Activated T-helper 17 cell treated with anti-CD3 and anti-CD28 coated beads, Interleukin-2, amount 50 U/mL, for 72 hours (primary cell): ENCODE measurements around the gene EYA2. TPM values are rescaled to one million over a fixed set of nuclear protein-coding genes. Genes with fewer than 3 reads are reported as not detected.

Experiments used
- ATAC-seq: fragments of 150-1000 bp; cut with Tn5 transposase; replicated peaks from 2 replicates; pipeline ENCODE4 v1.10.0; 2021; ENCODE audit warnings: mild to moderate bottlenecking, moderate library complexity
- H3K27ac Mint-ChIP-seq: one replicate; pipeline ENCODE4 v1.8.0; 2022; ENCODE audit warnings: mixed read lengths
- H3K27me3 Mint-ChIP-seq: one replicate; pipeline ENCODE4 v1.8.0; 2022; ENCODE audit warnings: mixed read lengths
- H3K36me3 Mint-ChIP-seq: one replicate; pipeline ENCODE4 v1.8.0; 2022; ENCODE audit warnings: low read depth, mild to moderate bottlenecking, mixed read lengths
- H3K4me1 Mint-ChIP-seq: one replicate; pipeline ENCODE4 v1.8.0; 2022; ENCODE audit warnings: mixed read lengths
- H3K4me3 Mint-ChIP-seq: one replicate; pipeline ENCODE4 v1.8.0; 2022; ENCODE audit warnings: mild to moderate bottlenecking, mixed read lengths
- H3K9me3 Mint-ChIP-seq: one replicate; pipeline ENCODE4 v1.8.0; 2022; ENCODE audit warnings: mixed read lengths
- total RNA-seq, 2 donors: library from RNA; stranded (reverse); gene quantifications; one replicate each; pipeline ENCODE4 v1.2.3, GENCODE V29; 2022

EYA2 gene
- total RNA-seq, 2 donors from 2014 or later: 0.16 TPM; not detected in 1

DNA sequence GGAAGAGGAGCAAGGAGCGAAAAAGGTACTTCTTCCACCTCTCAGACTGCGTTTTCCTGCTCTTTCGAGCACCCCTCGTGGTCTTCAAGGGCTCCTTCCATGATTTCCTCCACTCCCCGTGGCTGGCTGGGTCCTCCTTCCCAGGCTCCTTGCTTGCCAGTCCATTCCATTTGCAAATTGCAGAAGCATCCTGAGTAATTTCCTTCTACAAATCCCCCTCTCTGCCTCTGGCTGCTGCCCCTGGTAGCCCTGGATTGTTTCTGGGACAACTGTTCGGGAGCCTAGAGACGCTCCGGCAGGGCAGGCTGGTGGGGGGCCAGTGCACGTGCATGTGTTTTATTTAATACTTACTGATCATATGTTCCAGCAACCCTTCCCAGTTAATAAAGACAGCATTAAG, 288.7 kb downstream of the EYA2 start:
- Mint-ChIP-seq H3K36me3 (no peaks in the 10 kb centered on the region), H3K4me3 (no peak overlapping the region), H3K27me3 (peaks cover 2% of the 10 kb centered on the region), H3K9me3 (no peaks in the 10 kb centered on the region), H3K4me1 (no peaks in the 10 kb centered on the region), H3K27ac (no peak overlapping the region)
- ATAC-seq: no peak

GRCh38 chr20:47187450-47188195, 293.0 kb downstream of the EYA2 start:
- no peak overlapping the region for H3K4me3 Mint-ChIP-seq

GRCh38 chr20:47188540-47188939, 293.9 kb downstream of the EYA2 start:
- no peak for ATAC-seq
- Mint-ChIP-seq H3K36me3 (no peaks in the 10 kb centered on the region), H3K4me1 (no peaks in the 10 kb centered on the region), H3K27ac (no peak overlapping the region), H3K4me3 (no peak overlapping the region), H3K27me3 (peaks cover 6% of the 10 kb centered on the region), H3K9me3 (no peaks in the 10 kb centered on the region)

More at GRCh38 chr20:47187450-47188195, 293.0 kb downstream of the EYA2 start:
- peaks cover 6% of the 10 kb centered on the region for H3K27me3 Mint-ChIP-seq
- ATAC-seq: no peak
- H3K9me3 Mint-ChIP-seq: no peaks in the 10 kb centered on the region
- no peaks in the 10 kb centered on the region for H3K36me3 Mint-ChIP-seq
- no peak overlapping the region for H3K27ac Mint-ChIP-seq
- H3K4me1 Mint-ChIP-seq: no peaks in the 10 kb centered on the region

DNA sequence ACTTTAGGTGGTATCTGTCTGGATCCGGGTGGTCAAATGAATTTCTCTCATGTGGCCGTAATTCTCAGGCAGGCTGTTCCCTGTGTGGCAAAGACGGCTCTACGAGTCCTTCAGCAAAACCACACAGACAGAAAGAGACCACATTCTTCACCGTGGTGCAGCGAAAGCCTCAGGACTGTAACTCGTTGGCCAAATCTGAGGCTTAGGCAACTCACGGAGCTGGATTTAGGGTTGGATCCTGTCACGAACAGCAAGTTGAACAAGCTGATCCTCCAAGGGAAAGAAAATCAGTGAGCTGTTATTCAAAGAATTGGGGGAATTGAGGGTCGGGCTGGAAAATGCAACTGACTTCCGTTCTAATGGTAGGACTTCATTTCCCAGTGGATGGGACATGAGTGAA, 294.4 kb downstream of the EYA2 start:
- no peak for ATAC-seq
- peaks cover 6% of the 10 kb centered on the region for H3K27me3 Mint-ChIP-seq
- H3K36me3 Mint-ChIP-seq: no peaks in the 10 kb centered on the region
- no peaks in the 10 kb centered on the region for H3K9me3 Mint-ChIP-seq
- H3K4me1 Mint-ChIP-seq: no peaks in the 10 kb centered on the region
- H3K27ac Mint-ChIP-seq: no peak overlapping the region
- H3K4me3 Mint-ChIP-seq: no peak overlapping the region

DNA sequence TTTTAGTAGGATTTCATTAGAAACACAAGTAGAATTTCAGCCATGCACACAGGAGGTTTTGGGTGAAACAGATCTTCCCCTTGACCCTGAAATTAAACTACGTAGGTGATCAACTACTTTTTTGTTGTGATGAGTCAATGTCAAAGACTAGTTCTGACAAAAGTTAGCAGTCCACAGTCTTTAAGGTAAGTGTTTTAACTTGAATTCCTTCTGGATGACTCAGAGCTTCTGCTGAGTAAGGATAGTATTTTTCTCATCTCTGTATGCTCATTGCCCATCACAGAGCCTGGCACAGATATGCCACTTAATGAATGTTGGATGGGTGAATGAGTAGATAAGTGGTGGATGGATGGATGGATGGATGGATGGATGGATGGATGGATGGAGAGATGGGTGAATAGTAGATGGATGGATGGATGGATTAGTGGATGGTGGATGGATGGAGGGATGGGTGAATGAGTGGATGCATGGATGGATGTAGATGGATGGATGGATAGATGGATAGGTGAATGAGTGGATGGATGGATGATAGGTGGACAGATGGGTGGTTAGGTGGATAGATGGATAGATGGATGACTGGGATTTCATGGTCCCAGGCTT, 296.5 kb downstream of the EYA2 start:
- Mint-ChIP-seq H3K27ac (no peak overlapping the region), H3K4me1 (peaks cover under 1% of the 10 kb centered on the region), H3K9me3 (no peaks in the 10 kb centered on the region), H3K4me3 (no peak overlapping the region), H3K27me3 (peaks cover 9% of the 10 kb centered on the region), H3K36me3 (no peaks in the 10 kb centered on the region)
- peak; percentile 91 for ATAC-seq

DNA sequence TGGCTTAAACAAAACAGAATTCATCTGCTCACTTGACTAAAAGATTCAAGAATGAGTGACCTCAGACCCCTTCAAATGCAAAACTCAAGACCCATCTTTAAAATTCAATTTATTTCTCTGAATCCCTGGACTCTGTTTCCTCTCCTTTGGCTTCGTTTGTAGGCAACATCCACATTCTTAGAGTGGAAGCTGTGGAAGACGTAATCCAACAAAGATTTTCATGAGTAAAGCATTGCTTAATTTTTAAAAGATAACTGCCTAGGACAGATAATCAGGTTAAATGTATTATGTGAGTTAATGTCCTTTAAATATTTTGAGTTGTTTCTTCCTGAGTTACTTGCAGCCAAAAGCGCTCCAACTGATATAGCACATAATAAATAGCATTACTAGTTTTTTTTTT, 297.3 kb downstream of the EYA2 start:
- H3K36me3 Mint-ChIP-seq: no peaks in the 10 kb centered on the region

DNA sequence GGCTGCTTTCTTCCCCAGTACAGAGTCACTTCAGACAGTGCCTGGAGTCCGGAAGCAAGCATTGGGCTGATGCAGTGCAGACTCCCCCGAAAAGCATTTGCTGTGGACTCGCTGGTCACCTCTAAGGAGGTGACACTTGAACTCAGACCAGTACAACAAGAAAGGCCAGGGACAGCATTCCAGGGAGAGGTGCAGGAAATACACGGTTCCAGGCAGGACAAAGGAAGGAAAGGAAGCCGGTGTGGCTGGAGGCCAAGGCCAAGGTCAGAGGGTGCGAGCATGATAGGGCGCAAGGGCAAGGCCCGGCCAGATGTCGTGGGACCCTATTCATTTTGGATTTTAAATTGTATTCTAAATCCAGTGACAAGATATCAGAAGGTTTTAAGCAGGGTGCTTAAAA, 300.9 kb downstream of the EYA2 start:
- H3K36me3 Mint-ChIP-seq: no peaks in the 10 kb centered on the region
- H3K27ac Mint-ChIP-seq: no peak overlapping the region
- ATAC-seq: no peak
- H3K4me3 Mint-ChIP-seq: no peak overlapping the region
- H3K4me1 Mint-ChIP-seq: peaks cover 10% of the 10 kb centered on the region
- H3K27me3 Mint-ChIP-seq: peaks cover 3% of the 10 kb centered on the region
- H3K9me3 Mint-ChIP-seq: no peaks in the 10 kb centered on the region

More for the DNA sequence above, 297.3 kb downstream of the EYA2 start:
- Mint-ChIP-seq H3K4me3 (no peak overlapping the region), H3K4me1 (peaks cover 6% of the 10 kb centered on the region), H3K27ac (no peak overlapping the region), H3K27me3 (peaks cover 9% of the 10 kb centered on the region), H3K9me3 (no peaks in the 10 kb centered on the region)
- no peak for ATAC-seq

- H3K9me3 Mint-ChIP-seq: no peaks in the 10 kb centered on the region
- no peaks in the 10 kb centered on the region for H3K36me3 Mint-ChIP-seq
- peak overlapping the region; percentile 17 for H3K4me3 Mint-ChIP-seq
- peaks cover 10% of the 10 kb centered on the region for H3K4me1 Mint-ChIP-seq
- peak; percentile 23 for ATAC-seq
- H3K27ac Mint-ChIP-seq: peak overlapping the region; percentile 65
- H3K27me3 Mint-ChIP-seq: peaks cover 3% of the 10 kb centered on the region
These were observed 301.7 kb downstream of the EYA2 start for GRCh38 chr20:47196091-47197081.

DNA sequence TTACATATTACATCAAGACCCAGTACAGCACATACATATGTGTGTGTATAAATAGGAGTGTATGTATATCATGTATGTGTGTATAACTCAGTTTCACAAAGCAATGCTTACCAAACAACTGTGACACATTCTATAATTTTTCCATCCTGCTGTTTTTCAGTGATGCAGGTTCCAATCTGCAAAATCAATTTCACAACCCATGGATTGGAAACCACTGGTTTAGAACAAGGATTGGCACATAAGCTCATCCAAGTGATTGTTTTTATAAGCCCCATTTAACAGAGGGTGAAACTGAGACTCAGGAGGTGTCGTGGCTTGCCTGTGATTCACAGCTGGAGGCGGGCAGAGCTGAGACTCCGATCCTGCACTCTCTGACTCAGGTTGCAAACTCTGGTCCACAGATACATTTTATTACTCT, 303.6 kb downstream of the EYA2 start:
- no peaks in the 10 kb centered on the region for H3K36me3 Mint-ChIP-seq
- peaks cover 10% of the 10 kb centered on the region for H3K4me1 Mint-ChIP-seq
- peak overlapping the region; percentile 1 for H3K4me3 Mint-ChIP-seq
- peak; percentile 99 for ATAC-seq
- H3K27ac Mint-ChIP-seq: no peak overlapping the region
- no peaks in the 10 kb centered on the region for H3K9me3 Mint-ChIP-seq
- H3K27me3 Mint-ChIP-seq: peaks cover 3% of the 10 kb centered on the region

- no peak overlapping the region for H3K27ac Mint-ChIP-seq
- H3K4me1 Mint-ChIP-seq: peaks cover 10% of the 10 kb centered on the region
- ATAC-seq: no peak
- no peak overlapping the region for H3K4me3 Mint-ChIP-seq
- H3K27me3 Mint-ChIP-seq: peaks cover 3% of the 10 kb centered on the region
- H3K9me3 Mint-ChIP-seq: no peaks in the 10 kb centered on the region
- H3K36me3 Mint-ChIP-seq: no peaks in the 10 kb centered on the region
These were observed 304.4 kb downstream of the EYA2 start for GRCh38 chr20:47198996-47199552.

- ATAC-seq: no peak
- H3K4me3 Mint-ChIP-seq: no peak overlapping the region
- peaks cover 14% of the 10 kb centered on the region for H3K4me1 Mint-ChIP-seq
- H3K9me3 Mint-ChIP-seq: no peaks in the 10 kb centered on the region
- no peaks in the 10 kb centered on the region for H3K36me3 Mint-ChIP-seq
- no peaks in the 10 kb centered on the region for H3K27me3 Mint-ChIP-seq
- no peak overlapping the region for H3K27ac Mint-ChIP-seq
These were observed 306.6 kb downstream of the EYA2 start for GRCh38 chr20:47201074-47201730.

GRCh38 chr20:47202733-47203667, 308.4 kb downstream of the EYA2 start:
- no peak overlapping the region for H3K27ac Mint-ChIP-seq
- H3K4me1 Mint-ChIP-seq: peaks cover 8% of the 10 kb centered on the region
- no peak for ATAC-seq
- no peak overlapping the region for H3K4me3 Mint-ChIP-seq
- H3K36me3 Mint-ChIP-seq: no peaks in the 10 kb centered on the region
- no peaks in the 10 kb centered on the region for H3K27me3 Mint-ChIP-seq
- no peaks in the 10 kb centered on the region for H3K9me3 Mint-ChIP-seq
